Tracheal epithelial cell (primary cell): ENCODE data around the gene KLHL3. TPM values are rescaled to one million over a fixed set of nuclear protein-coding genes. Genes with fewer than 3 reads are reported as not detected.

ENCODE experiments used
- total RNA-seq: library from RNA; depleted of rRNA; stranded (reverse); fragments of >200 nt; gene quantifications from 2 replicates; pipeline ENCODE4 v1.2.1, GENCODE V29; 2014

Gene KLHL3, protein sequence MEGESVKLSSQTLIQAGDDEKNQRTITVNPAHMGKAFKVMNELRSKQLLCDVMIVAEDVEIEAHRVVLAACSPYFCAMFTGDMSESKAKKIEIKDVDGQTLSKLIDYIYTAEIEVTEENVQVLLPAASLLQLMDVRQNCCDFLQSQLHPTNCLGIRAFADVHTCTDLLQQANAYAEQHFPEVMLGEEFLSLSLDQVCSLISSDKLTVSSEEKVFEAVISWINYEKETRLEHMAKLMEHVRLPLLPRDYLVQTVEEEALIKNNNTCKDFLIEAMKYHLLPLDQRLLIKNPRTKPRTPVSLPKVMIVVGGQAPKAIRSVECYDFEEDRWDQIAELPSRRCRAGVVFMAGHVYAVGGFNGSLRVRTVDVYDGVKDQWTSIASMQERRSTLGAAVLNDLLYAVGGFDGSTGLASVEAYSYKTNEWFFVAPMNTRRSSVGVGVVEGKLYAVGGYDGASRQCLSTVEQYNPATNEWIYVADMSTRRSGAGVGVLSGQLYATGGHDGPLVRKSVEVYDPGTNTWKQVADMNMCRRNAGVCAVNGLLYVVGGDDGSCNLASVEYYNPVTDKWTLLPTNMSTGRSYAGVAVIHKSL
- total RNA-seq, result 1.1 and 4.8 TPM in 2 replicates

DNA sequence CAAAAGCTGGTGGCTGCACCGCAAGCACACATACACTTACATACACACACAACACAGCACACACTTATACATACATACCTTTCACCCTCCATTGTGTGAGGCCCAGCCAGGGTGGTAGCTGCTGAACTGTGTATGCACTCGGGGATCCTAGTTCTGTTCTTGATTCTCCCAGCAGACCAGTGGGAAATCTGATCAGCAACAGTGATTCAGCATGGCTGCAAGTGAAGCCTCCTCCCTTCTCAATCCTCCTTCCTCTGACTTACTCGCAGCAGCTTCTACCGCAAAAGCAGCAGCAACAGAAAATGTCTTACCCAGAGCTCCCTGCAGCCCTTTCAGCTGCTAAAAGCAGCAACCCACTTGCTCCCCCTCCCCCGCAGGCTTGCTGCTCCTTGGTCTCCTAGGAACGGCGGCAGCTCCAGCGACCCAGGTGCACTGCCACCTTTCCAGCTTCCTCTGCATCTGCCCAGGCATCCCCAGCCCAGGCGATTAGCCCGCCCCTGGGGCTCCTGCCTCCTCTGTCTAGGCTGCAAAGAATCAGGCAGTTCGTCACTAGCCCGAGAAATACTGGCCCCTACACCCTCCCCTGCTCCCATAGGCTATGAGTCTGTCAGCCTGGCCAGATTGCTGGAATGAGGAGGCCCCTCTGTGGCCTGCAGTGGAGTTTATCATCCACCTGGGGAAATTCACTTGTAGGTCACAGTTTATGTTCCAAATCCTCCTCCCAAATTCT, at the start of gene KLHL3:
Gene KLHL3 (minus strand): TSS at position 535 of the 730 bp plus-strand sequence. CDS start 443 bp downstream, at position 92.

DNA sequence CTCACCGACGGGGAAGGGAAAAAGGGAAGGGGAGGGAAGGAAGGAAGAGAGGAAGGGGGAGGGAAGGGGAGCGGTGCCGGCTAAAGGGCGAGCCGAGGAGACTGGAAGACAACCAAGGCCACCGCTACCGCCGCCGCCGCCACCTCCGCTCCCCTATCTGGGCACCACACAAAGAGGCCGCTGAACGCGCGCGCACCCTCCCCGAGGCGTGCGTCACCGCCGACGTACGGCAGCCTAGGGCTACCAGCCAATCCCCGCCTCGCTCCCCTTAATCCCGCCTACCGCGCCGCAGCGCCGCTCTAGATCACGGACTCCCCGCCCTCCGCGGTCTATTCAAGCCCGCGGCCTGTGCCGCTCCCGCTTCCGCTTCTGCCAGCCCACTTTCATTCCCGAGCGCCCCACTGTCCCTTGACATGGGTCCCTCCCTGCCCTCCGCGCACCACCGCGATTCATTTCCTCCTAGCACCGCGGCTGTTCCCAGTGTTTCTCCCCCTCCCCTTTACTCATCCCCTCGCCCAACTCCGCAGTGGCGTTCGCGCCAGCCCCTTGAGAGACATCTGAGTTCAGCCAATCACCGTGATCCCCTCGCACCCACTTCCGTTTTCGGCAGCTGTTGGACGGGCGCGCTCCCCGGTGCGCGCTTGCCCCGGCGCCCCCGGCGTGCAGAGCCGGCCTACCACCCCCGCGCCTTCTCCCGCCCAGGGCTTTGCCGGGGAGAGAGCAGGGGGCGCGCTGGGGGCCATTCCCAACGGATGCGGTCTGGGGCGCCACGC, 18.5 kb upstream of the KLHL3 start, which contains the start of gene HNRNPA0:
Gene HNRNPA0 (minus strand): TSS at position 176 of the 773 bp plus-strand sequence. CDS start 297 bp downstream, outside the sequence.

Other genes starting within 250 kb of the KLHL3 start
- gene SPOCK1, start 236.8 kb downstream of the KLHL3 start, total RNA-seq, result 2.6 and 14.5 TPM in 2 replicates
- 8.2 and 9.8 TPM in 2 replicates for gene HNRNPA0, start 18.3 kb upstream of the KLHL3 start, total RNA-seq
- gene MYOT, start 131.8 kb upstream of the KLHL3 start, total RNA-seq, result not detected in 2 replicates
- under 0.01 TPM in 1 of 2 replicates, not detected in the other for gene PKD2L2, start 153.4 kb upstream of the KLHL3 start, total RNA-seq